ENCODE data around the gene PKP4.

- TF ChIP-seq EP300 (IDR thresholded peaks at IDR 0.05), result no peak
- TF ChIP-seq POLR2A (IDR thresholded peaks at IDR 0.05), result no peak
Observed at GRCh38 chr2:158724803-158725381, 268.1 kb downstream of the PKP4 start.

Data from ovary (tissue), 1 donor.